RWPE2 (cell line): Measurements from ENCODE around the gene AMER1.

Experiments
- ATAC-seq: fragments of 200-7000 bp; cut with Tn5 transposase; 3 replicates; pipeline ENCODE4 v1.9.1; 2021; ENCODE audit warnings: low read depth
- DNase-seq: peaks from one replicate; pipeline ENCODE4 v3.0.0-alpha.2; 2020; ENCODE audit warnings: low spot score
- H3K27ac ChIP-seq: fragments of 450-650 bp; 2 replicates; pipeline ENCODE4 v1.5.1; 2017; ENCODE audit warnings: mild to moderate bottlenecking; ENCODE audit not compliant: poor library complexity, severe bottlenecking
- H3K27me3 ChIP-seq: fragments of 250-450 bp; sonication (Bioruptor Pico); 2 replicates; pipeline ENCODE4 v1.5.1; 2021; ENCODE audit warnings: mild to moderate bottlenecking, moderate library complexity; ENCODE audit not compliant: insufficient read depth, poor library complexity, severe bottlenecking
- H3K36me3 ChIP-seq: fragments of 250-450 bp; sonication (Bioruptor Pico); 2 replicates; pipeline ENCODE4 v1.5.1; 2020; ENCODE audit warnings: low read depth, mild to moderate bottlenecking, moderate library complexity
- H3K4me1 ChIP-seq: fragments of 250-450 bp; sonication (Bioruptor Pico); 2 replicates; pipeline ENCODE4 v1.5.1; 2021; ENCODE audit warnings: mild to moderate bottlenecking, moderate library complexity; ENCODE audit not compliant: insufficient read depth, poor library complexity, severe bottlenecking
- H3K4me3 ChIP-seq: fragments of 250-450 bp; sonication (Bioruptor Pico); 2 replicates; pipeline ENCODE4 v1.5.1; 2021; ENCODE audit warnings: mild to moderate bottlenecking, moderate library complexity; ENCODE audit not compliant: severe bottlenecking
- H3K9me3 ChIP-seq: fragments of 250-450 bp; sonication (Bioruptor Pico); 2 replicates; pipeline ENCODE4 v1.5.1; 2021; ENCODE audit warnings: mild to moderate bottlenecking, moderate library complexity; ENCODE audit not compliant: severe bottlenecking
- CTCF ChIP-seq: fragments of 450-650 bp; IDR thresholded peaks from one replicate; pipeline ENCODE4 v1.5.1; 2017; ENCODE audit warnings: mild to moderate bottlenecking, moderate library complexity; ENCODE audit not compliant: poor library complexity, severe bottlenecking

The AMER1 gene

GRCh38 chrX:64192040-64192439 is 13.5 kb downstream of the AMER1 start:
- Histone ChIP-seq H3K27ac (no peak overlapping the region), H3K9me3 (no peaks in the 10 kb centered on the region), H3K27me3 (no peaks in the 10 kb centered on the region), H3K4me3 (no peak overlapping the region), H3K4me1 (no peaks in the 10 kb centered on the region), H3K36me3 (no peaks in the 10 kb centered on the region)
- no peak for TF ChIP-seq CTCF
- ATAC-seq: no peak
- no peak for DNase-seq

GRCh38 chrX:64191281-64192010 is 14.1 kb downstream of the AMER1 start:
- no peak overlapping the region for H3K27ac ChIP-seq
- TF ChIP-seq CTCF: no peak
- no peak for DNase-seq
- no peaks in the 10 kb centered on the region for H3K27me3 ChIP-seq
- no peak for ATAC-seq
- no peaks in the 10 kb centered on the region for H3K9me3 ChIP-seq
- H3K4me3 ChIP-seq: no peak overlapping the region
- H3K4me1 ChIP-seq: no peaks in the 10 kb centered on the region
- H3K36me3 ChIP-seq: no peaks in the 10 kb centered on the region

GRCh38 chrX:64190136-64190740 is 15.3 kb downstream of the AMER1 start:
- no peak overlapping the region for H3K27ac ChIP-seq
- no peaks in the 10 kb centered on the region for H3K27me3 ChIP-seq
- DNase-seq: no peak
- no peak overlapping the region for H3K4me3 ChIP-seq
- no peaks in the 10 kb centered on the region for H3K36me3 ChIP-seq
- H3K9me3 ChIP-seq: no peaks in the 10 kb centered on the region
- no peaks in the 10 kb centered on the region for H3K4me1 ChIP-seq
- no peak for TF ChIP-seq CTCF
- ATAC-seq: no peak

- TF ChIP-seq CTCF: no peak
- DNase-seq (no peak), ATAC-seq (no peak)
- H3K36me3 ChIP-seq: no peaks in the 10 kb centered on the region
- H3K9me3 ChIP-seq: no peaks in the 10 kb centered on the region
- no peaks in the 10 kb centered on the region for H3K4me1 ChIP-seq
- H3K27ac ChIP-seq: no peak overlapping the region
- H3K4me3 ChIP-seq: no peak overlapping the region
- H3K27me3 ChIP-seq: no peaks in the 10 kb centered on the region
Measured at GRCh38 chrX:64188901-64189300, 16.6 kb downstream of the AMER1 start.

- Histone ChIP-seq H3K27me3 (no peaks in the 10 kb centered on the region), H3K4me1 (no peaks in the 10 kb centered on the region), H3K4me3 (no peak overlapping the region), H3K9me3 (no peaks in the 10 kb centered on the region), H3K27ac (no peak overlapping the region), H3K36me3 (no peaks in the 10 kb centered on the region)
- ATAC-seq (no peak), DNase-seq (no peak)
- no peak for TF ChIP-seq CTCF
Measured at GRCh38 chrX:64187762-64188150, 17.8 kb downstream of the AMER1 start.
